IMR-90 (cell line): ENCODE results near the gene SLC41A1. TPM values are rescaled to one million over a fixed set of nuclear protein-coding genes. Genes with fewer than 3 reads are reported as not detected.

Experiments used
- ATAC-seq: fragments of 200-7000 bp; cut with Tn5 transposase; 2 replicates; pipeline ENCODE4 v1.9.1; 2020; ENCODE audit warnings: low read depth, mild to moderate bottlenecking, moderate library complexity
- BruUV-seq: library from RNA; stranded (reverse); fragments of 400-500 nt; replicated peaks from 2 replicates; lab custom pipeline; 2021; lab: Mats Ljungman, UMichigan
- CTCF ChIA-PET: fragments of 300-600 bp; formaldehyde crosslinking; extraction: SDS; loops from one replicate; lab custom pipeline; 2021; ENCODE audit warnings: antibody characterized with exemption; lab: Yijun Ruan, JAX
- POLR2A ChIA-PET: fragments of 300-600 bp; sonication (Branson Sonifier 250); formaldehyde crosslinking; loops from one replicate; lab custom pipeline; 2022; ENCODE audit warnings: antibody characterized with exemption; ENCODE audit not compliant: unreplicated experiment; lab: Charles Lee
- DNase-seq: peaks from one replicate; pipeline ENCODE4 v3.0.0; 2013
- H2AFZ ChIP-seq: replicated peaks from 2 replicates; pipeline ENCODE3; 2013; ENCODE audit warnings: low read length, mild to moderate bottlenecking; ENCODE audit not compliant: poor library complexity
- H2AK5ac ChIP-seq: 2 replicates; pipeline ENCODE4 v1.6.1; 2013; ENCODE audit warnings: low read depth, low read length, inconsistent platforms
- H2AK9ac ChIP-seq: replicated peaks from 2 replicates; pipeline ENCODE3; 2013; ENCODE audit warnings: mild to moderate bottlenecking, low read depth, low read length, moderate library complexity; ENCODE audit not compliant: poor library complexity
- H2BK120ac ChIP-seq: 2 replicates; pipeline ENCODE4 v1.6.1; 2013; ENCODE audit warnings: low read depth, low read length, inconsistent platforms
- H2BK15ac ChIP-seq: 3 replicates; pipeline ENCODE4 v1.6.1; 2013; ENCODE audit warnings: low read depth, low read length, inconsistent platforms
- H2BK20ac ChIP-seq: 2 replicates; pipeline ENCODE4 v1.6.1; 2013; ENCODE audit warnings: low read depth, mild to moderate bottlenecking, inconsistent platforms, low read length, moderate library complexity
- H2BK5ac ChIP-seq: 2 replicates; pipeline ENCODE4 v1.6.1; 2013; ENCODE audit warnings: mild to moderate bottlenecking, low read depth, low read length, inconsistent platforms; ENCODE audit not compliant: poor library complexity, severe bottlenecking
- H3K14ac ChIP-seq: replicated peaks from 2 replicates; pipeline ENCODE4 v1.6.1; 2013; ENCODE audit warnings: low read depth, low read length, inconsistent platforms
- H3K18ac ChIP-seq: 2 replicates; pipeline ENCODE4 v1.6.1; 2013; ENCODE audit warnings: low read depth, low read length, control low read depth
- H3K23ac ChIP-seq: 2 replicates; pipeline ENCODE4 v1.6.1; 2013; ENCODE audit warnings: low read depth, low read length, inconsistent platforms
- H3K27ac ChIP-seq: 2 replicates; pipeline ENCODE4 v1.5.1; 2013; ENCODE audit warnings: mild to moderate bottlenecking, control low read depth, low read length; ENCODE audit not compliant: insufficient read depth
- H3K27me3 ChIP-seq: 2 replicates; pipeline ENCODE4 v1.6.1; 2013; ENCODE audit warnings: low read length; ENCODE audit not compliant: control insufficient read depth, insufficient read depth
- H3K36me3 ChIP-seq: 2 replicates; pipeline ENCODE4 v1.6.1; 2013; ENCODE audit warnings: low read length, mixed read lengths; ENCODE audit not compliant: control insufficient read depth, insufficient read depth
- H3K4ac ChIP-seq: 2 replicates; pipeline ENCODE4 v1.6.1; 2013; ENCODE audit warnings: low read depth, low read length, inconsistent platforms
- H3K4me1 ChIP-seq: 2 replicates; pipeline ENCODE4 v1.6.1; 2013; ENCODE audit warnings: low read length, mixed read lengths; ENCODE audit not compliant: control insufficient read depth, insufficient read depth
- H3K4me2 ChIP-seq: 2 replicates; pipeline ENCODE4 v1.6.1; 2013; ENCODE audit warnings: low read depth, mild to moderate bottlenecking, control low read depth, low read length, moderate library complexity
- H3K4me3 ChIP-seq: 2 replicates; pipeline ENCODE4 v1.5.1; 2013; ENCODE audit warnings: low read depth, mild to moderate bottlenecking, control low read depth, low read length, moderate library complexity; ENCODE audit not compliant: insufficient read depth
- H3K56ac ChIP-seq: 2 replicates; pipeline ENCODE4 v1.6.1; 2013; ENCODE audit warnings: low read length, inconsistent platforms; ENCODE audit not compliant: insufficient read depth; ENCODE audit errors: extremely low read depth
- H3K79me1 ChIP-seq, 2 experiments: 2 replicates each; pipeline ENCODE4 v1.6.1; 2013; ENCODE audit warnings: low read length in 2 of 2, inconsistent platforms in 1 of 2, low read depth in 1 of 2
- H3K9ac ChIP-seq: 2 replicates; pipeline ENCODE4 v1.6.1; 2013; ENCODE audit warnings: low read depth, low read length, control low read depth
- H3K9me1 ChIP-seq: 2 replicates; pipeline ENCODE4 v1.6.1; 2013; ENCODE audit warnings: low read length, inconsistent platforms; ENCODE audit not compliant: insufficient read depth
- H3K9me3 ChIP-seq: 2 replicates; pipeline ENCODE4 v1.6.1; 2013; ENCODE audit warnings: low read length; ENCODE audit not compliant: control insufficient read depth, insufficient read depth
- H4K20me1 ChIP-seq: 2 replicates; pipeline ENCODE4 v1.6.1; 2013; ENCODE audit warnings: low read length, inconsistent platforms; ENCODE audit not compliant: insufficient read depth
- H4K5ac ChIP-seq: 2 replicates; pipeline ENCODE4 v1.6.1; 2013; ENCODE audit warnings: mild to moderate bottlenecking, low read depth, low read length, control low read depth
- H4K8ac ChIP-seq, 2 experiments: 2 replicates each; pipeline ENCODE4 v1.6.1; 2013; ENCODE audit warnings: low read depth in 2 of 2, low read length in 2 of 2, control low read depth in 1 of 2, inconsistent platforms in 1 of 2
- H4K91ac ChIP-seq: 2 replicates; pipeline ENCODE4 v1.6.1; 2013; ENCODE audit warnings: low read depth, low read length, inconsistent platforms; ENCODE audit not compliant: insufficient read depth
- BHLHE40 ChIP-seq: fragments of 150-350 bp; IDR thresholded peaks from 2 replicates; pipeline ENCODE4 v1.6.1; 2016; ENCODE audit warnings: mild to moderate bottlenecking, low read depth, low read length
- CEBPB ChIP-seq: IDR thresholded peaks from 2 replicates; pipeline ENCODE4 v1.6.1; 2012; ENCODE audit warnings: low read depth, low read length, improper control_type of control experiment
- CHD1 ChIP-seq: IDR thresholded peaks from 2 replicates; pipeline ENCODE4 v1.6.1; 2012; ENCODE audit warnings: low read depth, low read length, improper control_type of control experiment
- CTCF ChIP-seq: conservative IDR thresholded peaks from 2 replicates; pipeline ENCODE4 v1.5.1; 2012; ENCODE audit warnings: mild to moderate bottlenecking, low read depth, low read length, improper control_type of control experiment
- ELK1 ChIP-seq: fragments of 150-350 bp; IDR thresholded peaks from 2 replicates; pipeline ENCODE4 v1.6.1; 2016; ENCODE audit warnings: low read depth, mild to moderate bottlenecking, low read length, moderate library complexity, borderline replicate concordance
- FOS ChIP-seq: fragments of 150-350 bp; IDR thresholded peaks from 2 replicates; pipeline ENCODE4 v1.6.1; 2016; ENCODE audit warnings: low read depth, low read length
- MAFK ChIP-seq: IDR thresholded peaks from 2 replicates; pipeline ENCODE4 v1.6.1; 2012; ENCODE audit warnings: low read depth, low read length, improper control_type of control experiment
- MAZ ChIP-seq: IDR thresholded peaks from 2 replicates; pipeline ENCODE4 v1.6.1; 2012; ENCODE audit warnings: low read depth, mild to moderate bottlenecking, low read length, improper control_type of control experiment, moderate library complexity, borderline replicate concordance
- MXI1 ChIP-seq: IDR thresholded peaks from 2 replicates; pipeline ENCODE4 v1.6.1; 2012; ENCODE audit warnings: low read depth, mild to moderate bottlenecking, low read length, moderate library complexity, borderline replicate concordance
- NFE2L2 ChIP-seq: fragments of 150-350 bp; IDR thresholded peaks from 2 replicates; pipeline ENCODE4 v1.6.1; 2016; ENCODE audit warnings: low read depth, mild to moderate bottlenecking, low read length
- POLR2A ChIP-seq: IDR thresholded peaks from 2 replicates; pipeline ENCODE4 v1.6.1; 2012; ENCODE audit warnings: mild to moderate bottlenecking, low read depth, low read length
- RAD21 ChIP-seq: IDR thresholded peaks from 2 replicates; pipeline ENCODE4 v1.6.1; 2012; ENCODE audit warnings: low read length, improper control_type of control experiment
- RCOR1 ChIP-seq: IDR thresholded peaks from 2 replicates; pipeline ENCODE4 v1.6.1; 2012; ENCODE audit warnings: mild to moderate bottlenecking, low read length, improper control_type of control experiment; ENCODE audit not compliant: insufficient replicate concordance
- RFX5 ChIP-seq: IDR thresholded peaks from 2 replicates; pipeline ENCODE4 v1.8.0; 2012; ENCODE audit warnings: low read depth, mild to moderate bottlenecking, low read length, moderate library complexity
- SMC3 ChIP-seq: fragments of 150-350 bp; IDR thresholded peaks from 2 replicates; pipeline ENCODE4 v1.6.1; 2016; ENCODE audit warnings: low read depth, mild to moderate bottlenecking, antibody characterized with exemption, low read length, moderate library complexity
- USF2 ChIP-seq: fragments of 150-350 bp; IDR thresholded peaks from 2 replicates; pipeline ENCODE4 v1.6.1; 2017; ENCODE audit warnings: mild to moderate bottlenecking, antibody characterized with exemption, low read length, low read depth
- WGBS, 2 experiments: methylation state at CpG; one replicate each; pipeline versions ENCODE4 v1.1.5 to v1.1.7; 2013; ENCODE audit warnings: missing lambda C conversion rate in 2 of 2; ENCODE audit not compliant: insufficient read length in 1 of 2; ENCODE audit errors: extremely low coverage in 2 of 2; 5-methylcytosine and 5-hydroxymethylcytosine counted together
- dilution Hi-C: fragments of 300-500 bp; cut with HindIII; formaldehyde crosslinking; loops from one replicate; pipeline ENCODE4 v1.14.3; 2018; ENCODE audit warnings: low sequenced_read_pairs; ENCODE audit not compliant: unreplicated experiment
- in situ Hi-C: fragments of 300-500 bp; cut with MboI; formaldehyde crosslinking; loops from 3 replicates; pipeline ENCODE4 v1.14.3; 2019; ENCODE audit warnings: low sequenced_read_pairs, inconsistent platforms, mixed read lengths
- intact Hi-C: fragments of 100-400 bp; cut with micrococcal nuclease; formaldehyde crosslinking; loops from 2 replicates; pipeline ENCODE4 v1.10.0; 2022
- polyA plus RNA-seq, 3 experiments: library from polyadenylated mRNA; depleted of rRNA; stranded (reverse); fragments of >200 nt; gene quantifications; 2 replicates each; pipeline ENCODE4 v1.2.3, GENCODE V29; 2012; ENCODE audit warnings: low replicate concordance in 1 of 3
- total RNA-seq: library from RNA; depleted of rRNA; stranded (reverse); fragments of >200 nt; gene quantifications from 2 replicates; pipeline ENCODE4 v1.2.3, GENCODE V29; 2012

The SLC41A1 gene
- total and polyA plus RNA-seq, 2 of the 4 experiments (the other 2 are of a cell fraction), result 6.3 to 26.3 TPM

GRCh38 chr1:205817364-205817763 is 4.4 kb upstream of the SLC41A1 start:
- no peak overlapping the region for H2BK120ac ChIP-seq
- H3K36me3 ChIP-seq, result no peaks in the 10 kb centered on the region
- H3K9me3 ChIP-seq, result no peaks in the 10 kb centered on the region
- no CpG with 5 or more reads among the region's 3 CpGs for WGBS, 2 experiments
- H3K14ac ChIP-seq, result no peak overlapping the region
- no peak overlapping the region for H2AK5ac ChIP-seq
- TF ChIP-seq MAZ (no peak), SMC3 (no peak), MAFK (no peak), FOS (no peak), USF2 (no peak), ELK1 (no peak), CEBPB (no peak), POLR2A (no peak), RFX5 (no peak), BHLHE40 (no peak), RCOR1 (no peak), CHD1 (no peak), MXI1 (no peak), RAD21 (no peak), NFE2L2 (no peak), CTCF (no peak)
- dilution Hi-C loops, result no loop called here
- H2BK15ac ChIP-seq, result no peak overlapping the region
- H4K20me1 ChIP-seq, result no peaks in the 10 kb centered on the region
- peaks cover 5% of the 10 kb centered on the region; the same call in 1 of the 2 replicates for H3K9me1 ChIP-seq
- no peak overlapping the region for H3K4me2 ChIP-seq
- ChIA-PET POLR2A (no interaction called here), CTCF (no interaction called here)
- no peak overlapping the region for H2AK9ac ChIP-seq
- H2AFZ ChIP-seq, result no peak overlapping the region
- no peak overlapping the region for H3K23ac ChIP-seq
- no peak overlapping the region for H3K27ac ChIP-seq
- H4K8ac ChIP-seq, result no peak overlapping the region
- H4K5ac ChIP-seq, result no peak overlapping the region
- peaks cover 3% of the 10 kb centered on the region; the same call in 1 of the 2 replicates for H3K27me3 ChIP-seq
- H4K91ac ChIP-seq, result no peak overlapping the region
- no peak overlapping the region for H3K9ac ChIP-seq
- intact Hi-C loops, result no loop called here
- no peak overlapping the region for H3K18ac ChIP-seq
- DNase-seq, result no peak
- H2BK5ac ChIP-seq, result no peak overlapping the region
- no peak overlapping the region for H3K4ac ChIP-seq
- no peak for ATAC-seq
- peaks cover 3% of the 10 kb centered on the region; the same call in 1 of the 2 replicates for H3K4me1 ChIP-seq
- no peak overlapping the region for H2BK20ac ChIP-seq
- H3K56ac ChIP-seq, result no peak overlapping the region
- no peak overlapping the region for H3K4me3 ChIP-seq
- in situ Hi-C loops, result no loop called here
- BruUV-seq, result no TSS peak
- H3K79me1 ChIP-seq, result peaks cover 0 to 11% of the 10 kb centered on the region in 2 experiments; a peak in 1 of 4 replicates
